Heart right ventricle (tissue), 16 donors: Measurements from ENCODE around the gene AP2B1. TPM values are rescaled to one million over a fixed set of nuclear protein-coding genes. Genes with fewer than 3 reads are reported as not detected.
A peak's percentile ranks its signal among the peaks of the same experiment; 100 is the strongest.

Source experiments
- ATAC-seq, 8 donors: fragments of 200-7000 bp; cut with Tn5 transposase; one replicate each; pipeline ENCODE4 v1.9.1; 2020; ENCODE audit warnings: mild to moderate bottlenecking in 8 of 8, moderate library complexity in 8 of 8, moderate number of reproducible peaks in 1 of 8
- DNase-seq, 2 donors: peaks; one replicate each; pipeline ENCODE4 v3.0.0-alpha.2; 2020
- H3K27ac ChIP-seq, 10 donors: fragments of 200-600 bp; sonication (generic) in 2 of 10; one replicate each; pipeline versions ENCODE4 v1.5.0 to v1.8.0; 2020 to 2022; ENCODE audit warnings: mild to moderate bottlenecking in 3 of 10
- H3K27me3 ChIP-seq, 7 donors: fragments of 200-600 bp; one replicate each; pipeline ENCODE4 v1.8.0; 2021 to 2022; ENCODE audit warnings: mild to moderate bottlenecking in 2 of 7
- H3K36me3 ChIP-seq, 9 donors: fragments of 200-600 bp; sonication (generic) in 1 of 9; one replicate each; pipeline versions ENCODE4 v1.5.0 to v1.8.0; 2020 to 2022; ENCODE audit warnings: mild to moderate bottlenecking in 2 of 9
- H3K4me1 ChIP-seq, 9 donors: fragments of 200-600 bp; sonication (generic) in 1 of 9; one replicate each; pipeline versions ENCODE4 v1.5.0 to v1.8.0; 2020 to 2022; ENCODE audit warnings: mild to moderate bottlenecking in 4 of 9
- H3K4me3 ChIP-seq, 10 donors: fragments of 200-600 bp; sonication (generic) in 2 of 10; one replicate each; pipeline versions ENCODE4 v1.5.0 to v1.8.0; 2020 to 2022; ENCODE audit warnings: mild to moderate bottlenecking in 7 of 10, moderate library complexity in 2 of 10
- H3K9me3 ChIP-seq, 11 donors: fragments of 200-600 bp in 10 of 11; sonication (generic) in 2 of 11; one replicate each; pipeline versions ENCODE4 v1.5.0 to v1.8.0; 2013 to 2022; ENCODE audit warnings: mild to moderate bottlenecking in 2 of 11, control low read depth in 1 of 11, moderate library complexity in 1 of 11
- CTCF ChIP-seq, 9 donors: fragments of 200-600 bp; sonication (generic) in 2 of 9; IDR thresholded peaks; one replicate each; pipeline versions ENCODE4 v1.5.0 to v1.8.0; 2021 to 2022; ENCODE audit warnings: antibody characterized with exemption in 9 of 9, mild to moderate bottlenecking in 5 of 9, moderate library complexity in 1 of 9
- WGBS, 2 donors: extraction: QIAGEN DNeasy Blood & Tissue Kit; methylation state at CpG; one replicate each; pipeline ENCODE4 v1.1.7; 2013; ENCODE audit warnings: inconsistent platforms in 1 of 2; 5-methylcytosine and 5-hydroxymethylcytosine counted together
- intact Hi-C, 10 donors: fragments of 100-400 bp; cut with DNase I; formaldehyde crosslinking; loops; one replicate each; pipeline versions ENCODE4 v1.11.1 to v1.14.2; 2022
- polyA plus RNA-seq, 2 donors: library from polyadenylated mRNA; stranded (reverse); fragments of 200-250 nt; gene quantifications; one replicate each; pipeline ENCODE4 v1.2.3, GENCODE V29; 2013
- total RNA-seq, 10 donors: library from RNA; stranded (reverse); fragmentation: NEBNext Ultra II Directional in 3 of 10; extraction: Animal tissue kit (Norgen Biotek cat#: 25700) in 3 of 10; gene quantifications; one replicate each; pipeline versions ENCODE4 v1.2.1 to v1.2.4, GENCODE V29; 2021 to 2023
- donor health status: Arrhythmogenic right ventricular cardiomyopathy.
- donor health status: ischemic (EF 13 %, LVEDD 7.1; RV severe dilation, severe dysfunction).
- donor health status: healthy with polysubstance abuse.
- donor health status: DM: no; HTN: yes; CAD: no.
- donor health status: DM: no; HTN: no; CAD: no.
- donor health status: ischemic (EF 25% LVEDD 6.9; RV normal size, moderate dysfunction).
- donor health status: ischemic (EF 25% LVEDD 5.7; RV mildly dilated, moderate dysfunction).
- donor health status: healthy.
- donor health status: DM: yes; HTN: yes; CAD: no.
- donor health status: Ischemic cardiomyopathy.
- donor health status: ischemic (EF 35%, LVEDD 5.7; RV mildly dilated, moderate dysfunction).
- donor health status: nonischemic (EF 11% LVEDD 7.7; RV severe dilation, severe dysfunction).
- donor health status: DM: yes; HTN: yes; CAD: no.
- donor health status: PGD.
- donor health status: ischemic (EF 29% LVEDD 5.4; RV normal size, mild dysfunction).
- donor health status: nonischemic (EF 23%, LVEDD 6.1; RV moderate dilation, normal function).

AP2B1 gene
- total and polyA plus RNA-seq, 12 donors: 20.0 to 173 (median 129) TPM

- no peak for DNase-seq
- TF ChIP-seq CTCF (IDR thresholded peaks at IDR 0.05): no peak
- 91 to 97% methylated on average over 2 of the region's 2 CpGs for WGBS, 2 donors
- Histone ChIP-seq H3K27ac (no peak overlapping the region), H3K36me3 (peaks cover 0 to 73% (median 9%) of the 10 kb centered on the region in 9 donors), H3K27me3 (no peaks in the 10 kb centered on the region), H3K4me1 (peaks cover 11 to 72% (median 57%) of the 10 kb centered on the region in 9 donors), H3K4me3 (no peak overlapping the region), H3K9me3 (no peaks in the 10 kb centered on the region)
- no peak for ATAC-seq
- intact Hi-C loops: no loop called here
These were observed 123.8 kb downstream of the AP2B1 start for GRCh38 chr17:35710950-35711349.

GRCh38 chr17:35713069-35713728 is 126.1 kb downstream of the AP2B1 start:
- H3K4me1 ChIP-seq: peaks cover 11 to 77% (median 52%) of the 10 kb centered on the region in 9 donors
- TF ChIP-seq CTCF (IDR thresholded peaks at IDR 0.05): no peak
- peak in 1 of 2 donors; percentile 51 for DNase-seq
- WGBS, 2 donors: 6 to 11% methylated on average over 7 of the region's 7 CpGs
- intact Hi-C loops: no loop called here
- H3K36me3 ChIP-seq: peaks cover 0 to 90% (median 9%) of the 10 kb centered on the region in 9 donors
- no peaks in the 10 kb centered on the region for H3K27me3 ChIP-seq
- H3K27ac ChIP-seq: peak overlapping the region; percentile 63 to 92 (median 79)
- no peaks in the 10 kb centered on the region for H3K9me3 ChIP-seq
- H3K4me3 ChIP-seq: peak overlapping the region in 2 of 10 donors; percentile 4 to 9
- ATAC-seq: peak; percentile 89 to 95 (median 92)

- TF ChIP-seq CTCF (IDR thresholded peaks at IDR 0.05): no peak
- 82 to 93% methylated on average over 2 of the region's 2 CpGs for WGBS, 2 donors
- H3K9me3 ChIP-seq: no peaks in the 10 kb centered on the region
- no peak overlapping the region for H3K4me3 ChIP-seq
- H3K27ac ChIP-seq: peak overlapping the region in 8 of 10 donors; percentile 34 to 92 (median 84)
- peaks cover 9 to 60% (median 38%) of the 10 kb centered on the region in 9 donors for H3K4me1 ChIP-seq
- intact Hi-C loops: no loop called here
- peaks cover 0 to 96% (median 11%) of the 10 kb centered on the region in 9 donors for H3K36me3 ChIP-seq
- H3K27me3 ChIP-seq: no peaks in the 10 kb centered on the region
- DNase-seq (no peak), ATAC-seq (no peak)
These were observed 127.9 kb downstream of the AP2B1 start for GRCh38 chr17:35714988-35715387.

- H3K4me3 ChIP-seq: no peak overlapping the region
- no peaks in the 10 kb centered on the region for H3K9me3 ChIP-seq
- peak overlapping the region in 6 of 10 donors; percentile 72 to 92 (median 86) for H3K27ac ChIP-seq
- no peaks in the 10 kb centered on the region for H3K27me3 ChIP-seq
- H3K4me1 ChIP-seq: peaks cover 9 to 60% (median 38%) of the 10 kb centered on the region in 9 donors
- no peak for ATAC-seq
- intact Hi-C loops: no loop called here
- TF ChIP-seq CTCF (IDR thresholded peaks at IDR 0.05): no peak
- H3K36me3 ChIP-seq: peaks cover 0 to 95% (median 9%) of the 10 kb centered on the region in 9 donors
- no peak for DNase-seq
These were observed 128.3 kb downstream of the AP2B1 start for GRCh38 chr17:35715416-35715815.
